ENCODE measurements around the gene CREB1. TPM values are rescaled to one million over a fixed set of nuclear protein-coding genes. Genes with fewer than 3 reads are reported as not detected.

The CREB1 gene
- polyA plus RNA-seq, 1 of the 3 experiments (the other 2 are of a cell fraction) = 14.5 TPM

DNA sequence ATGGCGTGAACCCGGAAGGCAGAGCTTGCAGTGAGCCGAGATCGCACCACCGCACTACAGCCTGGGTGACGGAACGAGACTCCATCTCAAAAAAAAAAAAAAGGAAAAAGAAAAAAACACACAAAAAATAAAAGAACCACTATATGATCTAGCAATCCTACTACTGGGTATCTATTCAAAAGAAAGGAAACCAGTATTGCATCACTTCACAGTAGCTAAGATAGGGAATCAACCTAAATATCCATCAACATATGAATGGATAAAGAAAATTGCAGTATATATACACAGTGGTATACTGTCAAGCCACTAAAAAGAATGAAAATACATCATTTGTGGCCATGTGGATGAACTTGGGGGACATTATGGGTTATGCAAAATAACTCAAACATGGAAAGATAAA lies 57.5 kb downstream of the CREB1 start:
- no peak for DNase-seq
- H3F3A ChIP-seq (replicated peaks; ENCODE audit: insufficient read depth) = peaks cover 10% of the 10 kb centered on the region
- H4K20me1 ChIP-seq (ENCODE audit: insufficient read depth) = no peaks in the 10 kb centered on the region
- no peak overlapping the region for H2AFZ ChIP-seq (ENCODE audit: low read depth)
- ChIA-PET POLR2A (no interaction called here), CTCF (interaction anchor here (0.8 to 1.3 kb wide), 2 partner anchors 12 to 14 kb away, joined by 4 to 5 read pairs; no protein-coding TSS in a partner anchor)
- no peak overlapping the region for H3K4me3 ChIP-seq (ENCODE audit: low read depth in 2 of 2, low read length in 1 of 2)
- H3K9me3 ChIP-seq = peaks cover 11% of the 10 kb centered on the region
- no peak overlapping the region for H3K9ac ChIP-seq
- no peaks in the 10 kb centered on the region for H3K9me2 ChIP-seq
- 95% methylated on average over 7 of the region's 7 CpGs for WGBS (ENCODE audit: low lambda C conversion rate)
- no peaks in the 10 kb centered on the region for H3K27me3 ChIP-seq (ENCODE audit: insufficient read depth)
- H3K4me1 ChIP-seq (ENCODE audit: control insufficient read depth in 1 of 2, insufficient read depth in 2 of 2, low read depth in 1 of 2, low read length in 1 of 2) = no peaks in the 10 kb centered on the region; a peak in 1 of 4 replicates
- H3K79me2 ChIP-seq (ENCODE audit: insufficient read depth) = peaks cover 27% of the 10 kb centered on the region; the same call in 1 of the 2 replicates
- H3K4me2 ChIP-seq = no peak overlapping the region
- no peak overlapping the region for H3K27ac ChIP-seq (ENCODE audit: low read depth in 2 of 2, low read length in 1 of 2)
- TF ChIP-seq, protein P1, sequence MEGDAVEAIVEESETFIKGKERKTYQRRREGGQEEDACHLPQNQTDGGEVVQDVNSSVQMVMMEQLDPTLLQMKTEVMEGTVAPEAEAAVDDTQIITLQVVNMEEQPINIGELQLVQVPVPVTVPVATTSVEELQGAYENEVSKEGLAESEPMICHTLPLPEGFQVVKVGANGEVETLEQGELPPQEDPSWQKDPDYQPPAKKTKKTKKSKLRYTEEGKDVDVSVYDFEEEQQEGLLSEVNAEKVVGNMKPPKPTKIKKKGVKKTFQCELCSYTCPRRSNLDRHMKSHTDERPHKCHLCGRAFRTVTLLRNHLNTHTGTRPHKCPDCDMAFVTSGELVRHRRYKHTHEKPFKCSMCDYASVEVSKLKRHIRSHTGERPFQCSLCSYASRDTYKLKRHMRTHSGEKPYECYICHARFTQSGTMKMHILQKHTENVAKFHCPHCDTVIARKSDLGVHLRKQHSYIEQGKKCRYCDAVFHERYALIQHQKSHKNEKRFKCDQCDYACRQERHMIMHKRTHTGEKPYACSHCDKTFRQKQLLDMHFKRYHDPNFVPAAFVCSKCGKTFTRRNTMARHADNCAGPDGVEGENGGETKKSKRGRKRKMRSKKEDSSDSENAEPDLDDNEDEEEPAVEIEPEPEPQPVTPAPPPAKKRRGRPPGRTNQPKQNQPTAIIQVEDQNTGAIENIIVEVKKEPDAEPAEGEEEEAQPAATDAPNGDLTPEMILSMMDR (IDR thresholded peaks at IDR 0.05) = no peak
- TF ChIP-seq, protein P2, sequence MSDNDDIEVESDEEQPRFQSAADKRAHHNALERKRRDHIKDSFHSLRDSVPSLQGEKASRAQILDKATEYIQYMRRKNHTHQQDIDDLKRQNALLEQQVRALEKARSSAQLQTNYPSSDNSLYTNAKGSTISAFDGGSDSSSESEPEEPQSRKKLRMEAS (IDR thresholded peaks at IDR 0.05; ENCODE audit: low read depth) = no peak
- TF ChIP-seq TAF1 (IDR thresholded peaks at IDR 0.05; ENCODE audit: borderline replicate concordance, low read depth, low read length) (no peak), EP300 (IDR thresholded peaks at IDR 0.05; ENCODE audit: borderline replicate concordance in 1 of 2, low read depth in 1 of 2, low read length in 1 of 2) (no peak), CHD2 (IDR thresholded peaks at IDR 0.05; ENCODE audit: low read length, partially characterized antibody) (no peak), ELF1 (IDR thresholded peaks at IDR 0.05) (no peak), SMC3 (IDR thresholded peaks at IDR 0.05; ENCODE audit: low read depth, low read length) (no peak), TCF12 (IDR thresholded peaks at IDR 0.05) (no peak), YY1 (IDR thresholded peaks at IDR 0.05; ENCODE audit: low read depth) (no peak), FOXJ3 (CRISPR knock-in tag; IDR thresholded peaks at IDR 0.05) (no peak), SIN3A (IDR thresholded peaks at IDR 0.05; ENCODE audit: borderline replicate concordance, low read depth, low read length) (no peak), MXI1 (IDR thresholded peaks at IDR 0.05; ENCODE audit: low read depth, low read length) (no peak), NFIC (IDR thresholded peaks at IDR 0.05; ENCODE audit: borderline replicate concordance) (no peak)
- TF ChIP-seq, protein P3, sequence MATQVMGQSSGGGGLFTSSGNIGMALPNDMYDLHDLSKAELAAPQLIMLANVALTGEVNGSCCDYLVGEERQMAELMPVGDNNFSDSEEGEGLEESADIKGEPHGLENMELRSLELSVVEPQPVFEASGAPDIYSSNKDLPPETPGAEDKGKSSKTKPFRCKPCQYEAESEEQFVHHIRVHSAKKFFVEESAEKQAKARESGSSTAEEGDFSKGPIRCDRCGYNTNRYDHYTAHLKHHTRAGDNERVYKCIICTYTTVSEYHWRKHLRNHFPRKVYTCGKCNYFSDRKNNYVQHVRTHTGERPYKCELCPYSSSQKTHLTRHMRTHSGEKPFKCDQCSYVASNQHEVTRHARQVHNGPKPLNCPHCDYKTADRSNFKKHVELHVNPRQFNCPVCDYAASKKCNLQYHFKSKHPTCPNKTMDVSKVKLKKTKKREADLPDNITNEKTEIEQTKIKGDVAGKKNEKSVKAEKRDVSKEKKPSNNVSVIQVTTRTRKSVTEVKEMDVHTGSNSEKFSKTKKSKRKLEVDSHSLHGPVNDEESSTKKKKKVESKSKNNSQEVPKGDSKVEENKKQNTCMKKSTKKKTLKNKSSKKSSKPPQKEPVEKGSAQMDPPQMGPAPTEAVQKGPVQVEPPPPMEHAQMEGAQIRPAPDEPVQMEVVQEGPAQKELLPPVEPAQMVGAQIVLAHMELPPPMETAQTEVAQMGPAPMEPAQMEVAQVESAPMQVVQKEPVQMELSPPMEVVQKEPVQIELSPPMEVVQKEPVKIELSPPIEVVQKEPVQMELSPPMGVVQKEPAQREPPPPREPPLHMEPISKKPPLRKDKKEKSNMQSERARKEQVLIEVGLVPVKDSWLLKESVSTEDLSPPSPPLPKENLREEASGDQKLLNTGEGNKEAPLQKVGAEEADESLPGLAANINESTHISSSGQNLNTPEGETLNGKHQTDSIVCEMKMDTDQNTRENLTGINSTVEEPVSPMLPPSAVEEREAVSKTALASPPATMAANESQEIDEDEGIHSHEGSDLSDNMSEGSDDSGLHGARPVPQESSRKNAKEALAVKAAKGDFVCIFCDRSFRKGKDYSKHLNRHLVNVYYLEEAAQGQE (IDR thresholded peaks at IDR 0.05; ENCODE audit: low read depth, low read length) = no peak
- TF ChIP-seq, protein P4, sequence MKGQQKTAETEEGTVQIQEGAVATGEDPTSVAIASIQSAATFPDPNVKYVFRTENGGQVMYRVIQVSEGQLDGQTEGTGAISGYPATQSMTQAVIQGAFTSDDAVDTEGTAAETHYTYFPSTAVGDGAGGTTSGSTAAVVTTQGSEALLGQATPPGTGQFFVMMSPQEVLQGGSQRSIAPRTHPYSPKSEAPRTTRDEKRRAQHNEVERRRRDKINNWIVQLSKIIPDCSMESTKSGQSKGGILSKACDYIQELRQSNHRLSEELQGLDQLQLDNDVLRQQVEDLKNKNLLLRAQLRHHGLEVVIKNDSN (IDR thresholded peaks at IDR 0.05; ENCODE audit: borderline replicate concordance, low read depth) = no peak
- TF ChIP-seq, protein P5, sequence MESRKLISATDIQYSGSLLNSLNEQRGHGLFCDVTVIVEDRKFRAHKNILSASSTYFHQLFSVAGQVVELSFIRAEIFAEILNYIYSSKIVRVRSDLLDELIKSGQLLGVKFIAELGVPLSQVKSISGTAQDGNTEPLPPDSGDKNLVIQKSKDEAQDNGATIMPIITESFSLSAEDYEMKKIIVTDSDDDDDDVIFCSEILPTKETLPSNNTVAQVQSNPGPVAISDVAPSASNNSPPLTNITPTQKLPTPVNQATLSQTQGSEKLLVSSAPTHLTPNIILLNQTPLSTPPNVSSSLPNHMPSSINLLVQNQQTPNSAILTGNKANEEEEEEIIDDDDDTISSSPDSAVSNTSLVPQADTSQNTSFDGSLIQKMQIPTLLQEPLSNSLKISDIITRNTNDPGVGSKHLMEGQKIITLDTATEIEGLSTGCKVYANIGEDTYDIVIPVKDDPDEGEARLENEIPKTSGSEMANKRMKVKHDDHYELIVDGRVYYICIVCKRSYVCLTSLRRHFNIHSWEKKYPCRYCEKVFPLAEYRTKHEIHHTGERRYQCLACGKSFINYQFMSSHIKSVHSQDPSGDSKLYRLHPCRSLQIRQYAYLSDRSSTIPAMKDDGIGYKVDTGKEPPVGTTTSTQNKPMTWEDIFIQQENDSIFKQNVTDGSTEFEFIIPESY (IDR thresholded peaks at IDR 0.05; ENCODE audit: borderline replicate concordance, low read depth) = no peak
- TF ChIP-seq, protein P6, sequence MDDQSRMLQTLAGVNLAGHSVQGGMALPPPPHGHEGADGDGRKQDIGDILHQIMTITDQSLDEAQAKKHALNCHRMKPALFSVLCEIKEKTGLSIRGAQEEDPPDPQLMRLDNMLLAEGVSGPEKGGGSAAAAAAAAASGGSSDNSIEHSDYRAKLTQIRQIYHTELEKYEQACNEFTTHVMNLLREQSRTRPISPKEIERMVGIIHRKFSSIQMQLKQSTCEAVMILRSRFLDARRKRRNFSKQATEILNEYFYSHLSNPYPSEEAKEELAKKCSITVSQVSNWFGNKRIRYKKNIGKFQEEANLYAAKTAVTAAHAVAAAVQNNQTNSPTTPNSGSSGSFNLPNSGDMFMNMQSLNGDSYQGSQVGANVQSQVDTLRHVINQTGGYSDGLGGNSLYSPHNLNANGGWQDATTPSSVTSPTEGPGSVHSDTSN (IDR thresholded peaks at IDR 0.05) = no peak
- H3K36me3 ChIP-seq (replicated peaks in 1 of 2; ENCODE audit: control insufficient read depth in 1 of 2, insufficient read depth in 2 of 2, low read length in 1 of 2) = peaks cover 46 to 83% of the 10 kb centered on the region in 2 experiments

Measured in SK-N-SH (cell line).